SIG-M5 treated with dmso at 0.1 percent for 504 hours (cell line): ENCODE results near the gene PRKD1.

ENCODE experiments used
- DNase-seq: peaks from one replicate; lab custom pipeline; 2025; ENCODE audit not compliant: unreplicated experiment; lab: John Stamatoyannopoulos, UW

Gene PRKD1

GRCh38 chr14:29682789-29683188 is 244.9 kb downstream of the PRKD1 start:
- no peak for DNase-seq

- DNase-seq = no peak
These were observed 246.3 kb downstream of the PRKD1 start for GRCh38 chr14:29681316-29681715.

GRCh38 chr14:29674566-29675285 is 252.9 kb downstream of the PRKD1 start:
- no peak for DNase-seq

- no peak for DNase-seq
These were observed 254.8 kb downstream of the PRKD1 start for GRCh38 chr14:29672831-29673230.

- no peak for DNase-seq
These were observed 256.6 kb downstream of the PRKD1 start for GRCh38 chr14:29671034-29671433.

GRCh38 chr14:29668201-29668600 is 259.4 kb downstream of the PRKD1 start:
- no peak for DNase-seq

GRCh38 chr14:29664515-29664914 is 263.1 kb downstream of the PRKD1 start:
- no peak for DNase-seq

GRCh38 chr14:29663281-29663801 is 264.3 kb downstream of the PRKD1 start:
- DNase-seq = no peak

GRCh38 chr14:29654901-29655550 is 272.6 kb downstream of the PRKD1 start:
- no peak for DNase-seq

GRCh38 chr14:29653303-29653702 is 274.3 kb downstream of the PRKD1 start:
- no peak for DNase-seq

GRCh38 chr14:29652571-29652970 is 275.1 kb downstream of the PRKD1 start:
- no peak for DNase-seq

- DNase-seq = no peak
These were observed 276.9 kb downstream of the PRKD1 start for GRCh38 chr14:29650554-29651269.

GRCh38 chr14:29649170-29649569 is 278.5 kb downstream of the PRKD1 start:
- DNase-seq = no peak

- no peak for DNase-seq
These were observed 279.6 kb downstream of the PRKD1 start for GRCh38 chr14:29648045-29648444.

GRCh38 chr14:29645117-29645516 is 282.5 kb downstream of the PRKD1 start:
- DNase-seq = no peak

GRCh38 chr14:29643433-29644211 is 284.0 kb downstream of the PRKD1 start:
- DNase-seq = no peak

- DNase-seq = no peak
These were observed 290.2 kb downstream of the PRKD1 start for GRCh38 chr14:29637411-29637810.

- DNase-seq = no peak
These were observed 290.8 kb downstream of the PRKD1 start for GRCh38 chr14:29636870-29637269.

GRCh38 chr14:29630566-29631160 is 297.0 kb downstream of the PRKD1 start:
- DNase-seq = no peak

GRCh38 chr14:29629839-29630238 is 297.8 kb downstream of the PRKD1 start:
- DNase-seq = no peak

GRCh38 chr14:29627137-29627536 is 300.5 kb downstream of the PRKD1 start:
- DNase-seq = no peak
